Measurements from ENCODE around the gene MAP3K8. TPM values are rescaled to one million over a fixed set of nuclear protein-coding genes. Genes with fewer than 3 reads are reported as not detected.

The MAP3K8 gene
- 5.3 and 10.3 TPM in 2 replicates for total RNA-seq

DNA sequence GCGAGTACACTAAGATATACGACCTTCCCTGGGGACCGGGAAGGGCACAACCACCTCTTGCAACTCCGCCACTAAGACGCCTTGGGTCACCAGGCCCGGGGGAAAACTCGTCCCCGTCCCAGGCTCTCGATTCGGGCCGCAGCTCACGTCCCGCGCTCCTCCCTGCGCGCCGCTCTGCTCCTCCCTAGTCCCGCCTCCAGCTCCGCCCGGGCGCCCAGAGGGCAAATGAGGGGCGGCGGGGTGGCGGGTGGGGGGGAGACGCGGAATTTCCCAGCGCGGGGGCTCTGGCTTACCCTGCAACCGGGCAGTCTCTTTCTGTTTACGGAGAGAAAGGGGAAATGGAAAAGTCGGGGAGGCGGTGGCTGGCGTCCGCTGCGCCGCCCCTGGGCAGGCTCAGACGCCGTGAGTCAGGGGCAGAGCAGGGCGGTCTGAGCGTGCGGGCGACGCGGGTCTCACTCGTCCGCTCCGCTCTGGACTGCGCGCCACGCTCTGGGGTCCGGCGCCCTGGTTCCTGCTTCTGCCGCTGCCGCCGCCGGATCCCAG lies at the start of gene MAP3K8:
MAP3K8 (plus strand) TSS at position 455 of the 543 bp plus-strand sequence. CDS start 4,755 bp downstream, outside the sequence.

Other genes starting within 250 kb of the MAP3K8 start
- gene MTPAP, start 84.9 kb upstream of the MAP3K8 start, total RNA-seq: 14.3 and 16.0 TPM in 2 replicates
- not detected in 2 replicates for gene LYZL2, start 195.6 kb downstream of the MAP3K8 start, total RNA-seq